CD4-positive, alpha-beta T cell treated with Interleukin-6 at 100 ng/mL for 8 hours (primary cell): ENCODE results near the gene CYTH3.

Source experiments
- DNase-seq: peaks from one replicate; pipeline ENCODE4 v3.0.0-alpha.2; 2020; ENCODE audit warnings: mixed read lengths, low spot score

The CYTH3 gene

GRCh38 chr7:6279937-6280336 is 7.5 kb upstream of the CYTH3 start:
- no peak for DNase-seq

- no peak for DNase-seq
These were observed 6.9 kb upstream of the CYTH3 start for GRCh38 chr7:6279341-6279740.

GRCh38 chr7:6278749-6279310 is 6.4 kb upstream of the CYTH3 start:
- no peak for DNase-seq

- DNase-seq: no peak
These were observed 5.1 kb upstream of the CYTH3 start for GRCh38 chr7:6277476-6277875.

GRCh38 chr7:6276911-6277408 is 4.5 kb upstream of the CYTH3 start:
- no peak for DNase-seq

- no peak for DNase-seq
These were observed 2.3 kb upstream of the CYTH3 start for GRCh38 chr7:6274743-6275142.

GRCh38 chr7:6273917-6274630 is 1.6 kb upstream of the CYTH3 start:
- no peak for DNase-seq

GRCh38 chr7:6273380-6273837 is 985 bp upstream of the CYTH3 start:
- DNase-seq: no peak

- no peak for DNase-seq
These were observed 557 bp downstream of the CYTH3 start for GRCh38 chr7:6271694-6272440.

GRCh38 chr7:6271060-6271658 is 1.3 kb downstream of the CYTH3 start:
- peak; percentile 39 for DNase-seq

- DNase-seq: no peak
These were observed 2.9 kb downstream of the CYTH3 start for GRCh38 chr7:6269527-6269926.

- DNase-seq: no peak
These were observed 3.5 kb downstream of the CYTH3 start for GRCh38 chr7:6268907-6269306.

- no peak for DNase-seq
These were observed 4.2 kb downstream of the CYTH3 start for GRCh38 chr7:6268023-6268900.

- DNase-seq: no peak
These were observed 5.7 kb downstream of the CYTH3 start for GRCh38 chr7:6266699-6267098.

- DNase-seq: no peak
These were observed 10.2 kb downstream of the CYTH3 start for GRCh38 chr7:6262221-6262620.

GRCh38 chr7:6261699-6262098 is 10.7 kb downstream of the CYTH3 start:
- no peak for DNase-seq

- no peak for DNase-seq
These were observed 11.9 kb downstream of the CYTH3 start for GRCh38 chr7:6260291-6261187.

- DNase-seq: no peak
These were observed 13.2 kb downstream of the CYTH3 start for GRCh38 chr7:6259257-6259656.

GRCh38 chr7:6258440-6259182 is 13.8 kb downstream of the CYTH3 start:
- no peak for DNase-seq

- DNase-seq: no peak
These were observed 14.7 kb downstream of the CYTH3 start for GRCh38 chr7:6257675-6258074.
